GM19467 (cell line): ENCODE results near the gene ANTXRL.
"Not testable (repeated sequence)": the region's sequence is repeated elsewhere in the genome, so short reads cannot be mapped to it uniquely, and the experiment has no call there.

ENCODE experiments used
- ATAC-seq: cut with Tn5 transposase; IDR thresholded peaks from one replicate; pipeline ENCODE4 v1.9.1; 2021; ENCODE audit warnings: mild to moderate bottlenecking, moderate library complexity; ENCODE audit not compliant: unreplicated experiment

ANTXRL gene

DNA sequence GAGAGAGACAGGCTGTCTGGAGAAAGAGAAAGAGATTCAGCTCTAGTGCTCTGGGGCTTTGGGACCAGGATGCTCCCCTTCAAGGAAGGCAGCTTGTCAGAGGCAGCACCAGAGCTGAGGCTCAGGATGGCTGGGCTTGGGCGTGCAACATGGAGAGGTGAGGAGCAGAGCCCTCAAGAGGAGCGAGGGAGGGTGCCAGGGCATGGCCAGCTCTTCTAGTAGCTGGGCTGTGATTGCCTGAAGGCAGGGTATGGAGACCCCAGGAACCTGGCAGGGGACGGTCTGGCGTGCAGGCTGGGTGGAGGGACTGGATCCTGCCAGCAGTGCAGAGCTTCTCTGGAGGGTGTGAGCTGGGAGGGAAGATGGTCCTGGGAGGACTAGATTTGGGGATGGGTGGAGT, 40.2 kb downstream of the ANTXRL start:
- ATAC-seq: no peak

GRCh38 chr10:46327685-46328084, 40.9 kb downstream of the ANTXRL start:
- ATAC-seq: no peak

GRCh38 chr10:46328853-46329689, 42.3 kb downstream of the ANTXRL start:
- ATAC-seq: no peak

GRCh38 chr10:46329690-46330016, 42.9 kb downstream of the ANTXRL start:
- ATAC-seq: no peak

- no peak for ATAC-seq
These were observed 44.1 kb downstream of the ANTXRL start for GRCh38 chr10:46330894-46331293.

DNA sequence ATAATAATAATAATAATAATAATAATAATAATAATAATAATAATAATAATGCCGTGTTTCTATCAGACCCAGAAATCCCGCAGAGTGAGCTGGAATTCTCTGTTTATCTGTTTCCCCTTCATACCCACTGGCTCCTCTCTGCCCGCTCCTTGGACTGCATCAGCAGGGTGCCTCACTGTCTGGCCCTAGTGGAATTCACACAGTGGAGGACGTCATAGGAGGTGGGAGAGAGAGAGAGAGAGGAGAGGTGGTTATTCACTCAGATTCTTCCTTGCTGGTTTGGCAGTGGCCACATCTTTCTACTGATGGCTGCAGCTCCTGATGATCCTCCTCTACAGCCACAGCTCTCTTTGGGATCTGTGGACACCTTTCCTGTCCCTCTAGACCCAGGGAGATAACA, 78.7 kb downstream of the ANTXRL start:
- not testable (repeated sequence) for ATAC-seq

- not testable (repeated sequence) for ATAC-seq
These were observed 80.4 kb downstream of the ANTXRL start for GRCh38 chr10:46367209-46367608.

DNA sequence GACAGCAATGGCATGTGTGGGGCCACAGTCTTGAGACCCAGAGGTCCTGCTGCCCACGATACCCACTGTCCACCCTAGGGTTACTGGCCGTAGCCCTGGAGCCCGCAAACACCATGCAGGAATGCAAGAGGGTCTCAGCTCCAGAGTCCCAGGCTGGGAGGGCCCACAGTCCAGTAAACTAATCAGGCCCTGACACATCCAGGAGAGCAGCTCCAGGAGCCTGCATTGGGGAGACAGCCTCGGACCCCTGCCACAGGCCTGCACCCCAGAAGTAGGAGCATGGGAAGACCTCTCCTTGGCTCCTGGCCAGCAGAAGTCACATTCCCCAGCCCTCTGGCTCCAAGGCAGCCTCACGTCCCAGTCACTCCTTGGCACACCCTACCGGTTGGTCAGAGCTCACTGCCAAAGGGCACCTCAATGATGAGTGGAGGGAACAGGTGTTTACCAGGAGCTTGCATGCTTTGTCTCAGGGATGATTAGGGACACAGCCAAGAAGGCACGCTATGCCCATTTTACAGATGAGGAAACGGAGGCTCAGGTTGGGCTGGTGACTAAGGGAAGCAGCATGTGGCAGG, 81.0 kb downstream of the ANTXRL start:
- not testable (repeated sequence) for ATAC-seq

GRCh38 chr10:46368956-46369355, 82.2 kb downstream of the ANTXRL start:
- not testable (repeated sequence) for ATAC-seq

GRCh38 chr10:46374410-46374809, 87.6 kb downstream of the ANTXRL start:
- ATAC-seq: not testable (repeated sequence)

DNA sequence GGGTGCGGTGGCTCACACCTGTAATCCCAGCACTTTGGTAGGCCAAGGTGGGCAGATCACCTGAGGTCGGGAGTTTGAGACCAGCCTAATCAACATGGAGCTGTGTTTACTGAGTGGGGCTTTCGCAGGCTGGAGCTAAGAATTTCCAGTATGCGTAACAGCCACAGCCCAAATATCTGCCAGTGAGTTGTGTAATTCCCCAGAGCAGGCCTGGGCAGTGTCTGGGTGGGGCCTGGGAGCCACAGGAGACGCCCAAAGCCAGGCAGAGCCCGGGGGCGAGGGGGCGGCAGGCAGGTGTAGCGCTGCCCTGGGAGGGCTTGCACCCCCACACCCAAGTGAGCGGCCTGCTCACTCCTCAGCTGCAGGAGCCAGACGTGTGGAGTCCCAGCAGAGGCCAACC, 88.6 kb downstream of the ANTXRL start, which contains the start of gene ANXA8L1:
Gene ANXA8L1 (plus strand): TSS at position 371 of the 400 bp plus-strand sequence. CDS start 76 bp downstream, outside the sequence.
- not testable (repeated sequence) for ATAC-seq

DNA sequence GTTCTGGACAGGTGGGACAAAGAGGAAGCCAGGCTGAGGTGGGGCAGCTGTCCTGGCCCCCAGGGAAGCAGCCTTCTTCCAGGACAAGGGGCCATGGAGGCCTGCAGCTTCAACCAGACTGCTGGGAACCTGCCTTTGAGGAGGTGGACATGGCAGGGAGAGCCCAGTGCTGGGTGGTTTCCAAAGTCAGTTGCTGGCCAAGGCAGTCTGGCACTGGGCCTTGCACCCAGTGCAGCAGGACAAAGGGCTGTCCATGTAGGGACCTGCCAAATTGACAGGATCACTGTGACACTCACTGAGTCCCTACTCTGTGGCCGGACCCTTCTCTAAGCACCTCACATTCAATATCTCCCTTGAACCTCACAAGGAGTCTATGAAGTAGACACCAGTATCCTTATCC, 90.2 kb downstream of the ANTXRL start:
- ATAC-seq: not testable (repeated sequence)

DNA sequence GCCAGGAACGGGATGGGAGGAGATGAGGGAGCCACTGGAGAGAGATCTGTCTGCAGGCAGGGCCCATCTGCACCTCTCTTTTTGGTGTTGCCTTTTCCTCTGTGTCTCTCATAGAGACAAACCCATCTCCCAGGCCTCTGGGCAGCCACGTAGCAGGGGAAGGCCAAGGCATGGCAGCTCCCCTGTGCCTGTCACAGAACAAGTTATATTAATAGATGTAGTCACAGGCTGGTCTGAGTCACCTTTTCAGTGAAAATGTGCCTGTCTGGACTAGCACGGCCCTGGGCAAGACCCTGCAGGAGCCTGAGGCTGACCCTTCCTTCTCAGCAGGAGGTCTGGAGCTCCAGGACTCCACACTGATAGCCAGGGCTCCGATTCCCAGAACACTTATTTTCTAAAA, 90.9 kb downstream of the ANTXRL start:
- not testable (repeated sequence) for ATAC-seq

DNA sequence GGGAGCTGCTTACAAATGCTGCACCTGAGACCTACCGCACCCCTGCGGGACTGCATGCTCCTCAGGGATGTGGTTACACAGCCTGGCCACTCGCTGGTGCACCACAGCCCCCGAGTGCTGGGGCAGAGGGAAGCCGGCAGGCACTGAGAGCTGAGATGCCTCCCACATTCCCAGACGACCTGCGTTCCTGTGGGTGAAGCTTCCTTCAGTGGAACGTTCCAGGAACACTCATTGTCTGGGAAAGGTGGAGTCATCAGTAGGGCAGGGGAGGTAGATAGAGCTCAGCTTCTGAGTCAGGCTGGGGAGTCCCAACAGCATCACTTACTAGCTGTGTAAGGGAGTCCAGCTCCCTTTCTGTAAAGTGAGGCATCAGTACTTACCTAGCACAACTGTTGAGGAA, 91.3 kb downstream of the ANTXRL start:
- not testable (repeated sequence) for ATAC-seq

- ATAC-seq: not testable (repeated sequence)
These were observed 92.5 kb downstream of the ANTXRL start for GRCh38 chr10:46379233-46379848.
